ENCODE data around the gene DTNB. TPM values are rescaled to one million over a fixed set of nuclear protein-coding genes. Genes with fewer than 3 reads are reported as not detected.
A peak's percentile ranks its signal among the peaks of the same experiment; 100 is the strongest.

The DTNB gene
- total RNA-seq, 1 donor from 2014 or later: 30.5 TPM

DNA sequence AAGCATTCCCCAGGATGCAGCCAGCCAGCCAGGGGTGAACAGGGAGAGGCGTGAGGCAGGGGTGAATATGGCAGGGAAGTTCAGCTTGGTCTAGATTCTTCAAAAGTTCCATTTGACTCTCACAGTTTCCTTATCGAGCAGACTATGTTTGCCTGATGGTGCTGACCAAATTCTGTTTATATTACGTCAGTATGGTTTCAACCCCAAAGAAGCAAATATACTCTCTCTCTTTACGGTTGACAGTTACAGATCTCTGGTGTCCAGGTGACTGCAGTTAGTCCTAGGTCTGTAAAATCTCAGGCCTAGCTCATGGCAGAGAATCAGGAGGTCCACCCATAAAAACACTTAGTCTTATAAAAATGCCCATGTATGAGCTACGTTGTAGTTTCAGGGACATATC lies 293.4 kb downstream of the DTNB start:
- Mint-ChIP-seq H3K27ac (peak overlapping the region; percentile 8), H3K4me1 (peaks cover 30% of the 10 kb centered on the region), H3K27me3 (no peaks in the 10 kb centered on the region), H3K4me3 (no peak overlapping the region), H3K9me3 (no peaks in the 10 kb centered on the region), H3K36me3 (ENCODE audit: low read depth) (no peaks in the 10 kb centered on the region)
- intact Hi-C loops (cut with micrococcal nuclease): no loop called here
- DNase-seq: no peak

DNA sequence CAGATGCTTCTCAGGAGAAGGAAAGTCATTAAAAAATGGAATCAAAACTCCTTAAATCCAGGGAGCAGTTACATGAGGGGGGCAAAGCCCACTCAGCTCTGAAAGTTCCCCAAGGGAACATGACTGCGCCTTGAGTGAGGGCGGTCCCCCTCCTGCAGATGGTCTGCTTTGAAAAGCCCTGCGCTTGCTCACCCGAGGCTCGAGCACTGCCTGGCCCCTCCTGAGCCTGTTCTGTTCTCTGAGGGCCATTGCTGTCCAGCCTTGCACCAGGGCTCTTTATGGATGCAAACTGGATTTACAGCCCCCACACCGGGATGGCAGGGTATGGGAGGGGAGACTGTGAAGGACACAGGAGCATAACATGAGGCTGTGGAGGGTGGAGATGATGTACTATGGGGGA lies 293.8 kb downstream of the DTNB start:
- no peaks in the 10 kb centered on the region for H3K36me3 Mint-ChIP-seq (ENCODE audit: low read depth)
- H3K4me1 Mint-ChIP-seq: peaks cover 30% of the 10 kb centered on the region
- H3K4me3 Mint-ChIP-seq: no peak overlapping the region
- no peak for DNase-seq
- H3K27ac Mint-ChIP-seq: peak overlapping the region; percentile 8
- intact Hi-C loops (cut with micrococcal nuclease): no loop called here
- no peaks in the 10 kb centered on the region for H3K27me3 Mint-ChIP-seq
- no peaks in the 10 kb centered on the region for H3K9me3 Mint-ChIP-seq

DNA sequence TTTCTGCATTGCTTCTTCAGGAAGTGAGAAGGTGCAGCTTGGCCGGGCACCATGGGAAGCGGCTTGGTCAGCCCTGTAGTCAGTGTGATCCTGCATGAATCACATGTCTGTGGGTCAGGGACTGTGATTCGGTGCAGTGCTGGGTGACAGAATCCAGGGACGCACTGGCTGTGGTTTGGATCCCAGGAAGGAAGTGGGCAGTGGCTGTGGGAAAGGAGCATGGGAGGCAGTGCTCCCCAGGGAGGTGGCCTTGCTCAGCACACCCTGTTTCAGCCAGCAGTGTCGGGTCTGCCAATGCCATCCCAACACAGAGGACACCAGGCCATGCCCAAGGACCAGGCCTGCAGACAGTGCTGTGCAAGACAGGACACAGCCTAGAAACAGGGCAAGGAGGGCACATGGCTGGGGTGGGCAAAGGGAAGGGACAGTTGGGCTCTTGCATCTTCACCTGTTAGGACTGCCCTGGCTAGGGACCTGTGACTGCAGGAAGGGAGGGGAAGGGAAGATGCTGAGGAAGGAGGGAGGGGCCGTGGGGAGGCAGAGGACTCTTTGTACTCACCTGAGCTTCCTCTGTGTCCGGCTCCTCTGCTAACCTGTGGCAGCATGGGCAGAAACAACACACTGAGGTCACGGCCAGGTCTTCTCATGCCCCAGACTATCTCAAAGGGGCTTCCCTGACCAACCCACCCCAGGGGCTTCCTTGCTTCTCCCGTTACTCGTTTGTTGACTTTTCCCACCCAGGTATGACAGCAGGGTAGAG lies 294.5 kb downstream of the DTNB start:
- H3K9me3 Mint-ChIP-seq: no peaks in the 10 kb centered on the region
- no peak for DNase-seq
- no peaks in the 10 kb centered on the region for H3K27me3 Mint-ChIP-seq
- H3K27ac Mint-ChIP-seq: peak overlapping the region; percentile 38
- peaks cover 30% of the 10 kb centered on the region for H3K4me1 Mint-ChIP-seq
- H3K36me3 Mint-ChIP-seq (ENCODE audit: low read depth): no peaks in the 10 kb centered on the region
- intact Hi-C loops (cut with micrococcal nuclease): no loop called here
- peak overlapping the region; percentile 4 for H3K4me3 Mint-ChIP-seq

DNA sequence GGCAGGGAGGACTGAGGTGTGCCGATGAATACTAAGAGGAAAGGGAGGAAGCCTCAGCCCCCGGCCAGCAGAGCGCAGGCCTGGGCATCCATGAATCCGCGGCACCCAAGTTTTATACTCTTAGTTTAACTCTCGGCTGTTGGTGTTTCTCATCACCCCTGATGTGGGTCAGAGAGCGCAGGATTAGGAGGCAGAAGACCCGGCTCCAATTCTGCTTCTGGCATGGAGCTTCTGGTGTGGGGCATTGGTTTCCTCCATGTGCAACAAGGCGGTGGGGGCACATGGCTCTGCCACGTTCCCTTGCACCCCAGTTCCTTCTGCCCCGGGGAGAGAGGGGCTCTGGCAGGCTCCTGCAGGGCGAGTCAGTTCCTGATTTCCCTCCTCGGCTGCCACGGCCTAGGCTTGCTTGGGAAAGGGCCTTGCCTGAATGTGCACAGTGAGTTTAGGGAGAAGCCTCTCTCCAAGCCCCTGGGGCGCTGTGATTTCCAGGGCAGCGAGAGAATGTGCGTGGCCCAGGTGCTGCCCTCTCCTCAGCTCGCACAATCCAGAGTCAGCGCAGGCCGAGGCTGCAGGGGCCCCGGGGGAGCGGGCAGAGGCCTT lies 295.5 kb downstream of the DTNB start:
- H3K9me3 Mint-ChIP-seq: no peaks in the 10 kb centered on the region
- no peaks in the 10 kb centered on the region for H3K36me3 Mint-ChIP-seq (ENCODE audit: low read depth)
- H3K4me1 Mint-ChIP-seq: peaks cover 30% of the 10 kb centered on the region
- intact Hi-C loops (cut with micrococcal nuclease): loop anchor here (1.0 to 2.0 kb wide), 6 partner anchors 16 to 183 kb away; no protein-coding TSS in a partner anchor
- H3K4me3 Mint-ChIP-seq: peak overlapping the region; percentile 76
- H3K27me3 Mint-ChIP-seq: no peaks in the 10 kb centered on the region
- H3K27ac Mint-ChIP-seq: peak overlapping the region; percentile 93
- DNase-seq: no peak

DNA sequence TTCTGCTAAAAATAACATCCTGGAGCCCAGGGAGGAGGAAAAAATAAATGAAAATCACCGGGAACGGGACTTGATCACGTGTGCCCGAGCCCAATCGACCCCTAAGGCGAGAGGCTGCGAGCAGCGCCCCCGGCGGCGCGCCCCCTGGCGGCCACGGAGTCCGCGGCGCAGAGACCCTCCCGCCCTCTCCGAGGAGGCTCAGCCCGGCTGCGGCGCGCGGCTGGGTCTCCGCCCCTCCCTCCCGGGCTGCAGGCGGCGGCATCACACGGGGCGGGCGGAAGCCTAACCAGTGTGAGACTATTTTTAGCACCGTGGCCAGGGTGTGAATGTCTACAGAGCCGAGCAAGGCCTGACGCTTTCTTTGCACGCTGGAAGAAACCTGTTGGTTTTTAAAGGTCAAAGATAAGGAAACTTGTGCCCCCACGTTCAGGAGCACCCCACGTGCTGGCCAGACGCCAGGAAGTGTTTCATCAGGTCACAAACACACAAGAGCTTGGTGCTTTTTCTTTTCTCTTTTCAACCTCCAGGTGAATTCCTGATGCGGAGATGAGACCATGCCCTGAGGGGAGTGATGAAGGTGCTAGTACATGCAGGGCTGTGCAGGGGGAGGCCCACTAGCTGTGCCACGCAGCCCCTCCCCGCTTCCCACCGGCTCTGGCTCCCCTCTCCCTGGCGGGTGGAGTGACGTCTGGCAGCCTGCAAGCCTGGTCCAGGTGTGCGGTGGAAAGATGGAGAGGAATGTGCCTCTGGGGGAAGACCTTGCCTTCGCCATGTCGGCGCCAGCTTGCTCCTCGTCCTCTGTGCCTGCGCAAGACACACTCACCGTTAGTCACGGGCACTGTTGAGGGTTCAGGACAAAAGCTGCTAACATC lies 296.4 kb downstream of the DTNB start:
- peaks cover 30% of the 10 kb centered on the region for H3K4me1 Mint-ChIP-seq
- H3K36me3 Mint-ChIP-seq (ENCODE audit: low read depth): no peaks in the 10 kb centered on the region
- peak; percentile 98 for DNase-seq

DNA sequence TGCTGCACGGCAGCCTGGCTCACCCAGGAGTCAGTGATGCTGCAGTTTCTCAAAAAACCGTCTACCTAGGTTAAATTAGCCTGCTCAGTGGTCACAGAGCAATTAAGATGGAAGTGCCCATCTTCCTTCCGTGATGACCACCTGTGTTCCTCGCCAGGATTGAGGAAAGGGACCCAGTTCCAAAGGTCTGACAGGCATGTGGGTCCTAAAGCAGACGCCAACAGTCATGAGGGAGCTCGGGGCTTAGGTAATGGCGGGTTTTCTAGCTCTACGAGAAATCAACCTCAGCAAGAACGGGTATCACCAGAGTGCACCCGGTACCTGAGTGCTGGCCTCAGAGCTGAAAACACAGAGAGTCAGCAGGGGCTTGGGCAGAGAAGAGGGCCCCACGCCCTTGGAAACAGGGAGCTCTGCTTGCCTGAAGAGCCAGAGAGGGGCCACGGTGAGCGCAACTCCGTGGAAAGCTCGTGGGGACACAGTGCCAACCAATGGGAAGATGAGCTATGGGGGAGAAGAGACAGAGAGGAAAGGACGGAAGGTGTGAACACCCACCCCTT lies 297.3 kb downstream of the DTNB start:
- Mint-ChIP-seq H3K4me1 (peaks cover 28% of the 10 kb centered on the region), H3K4me3 (peak overlapping the region; percentile 41), H3K36me3 (ENCODE audit: low read depth) (no peaks in the 10 kb centered on the region), H3K27me3 (no peaks in the 10 kb centered on the region), H3K27ac (peak overlapping the region; percentile 87), H3K9me3 (no peaks in the 10 kb centered on the region)
- intact Hi-C loops (cut with micrococcal nuclease): loop anchor here (2.0 kb wide), 2 partner anchors 61 to 77 kb away; no protein-coding TSS in a partner anchor
- DNase-seq: no peak

More for the DNA sequence above, 296.4 kb downstream of the DTNB start:
- peak overlapping the region; percentile 93 for H3K27ac Mint-ChIP-seq
- H3K9me3 Mint-ChIP-seq: no peaks in the 10 kb centered on the region
- intact Hi-C loops (cut with micrococcal nuclease): loop anchor here (1.0 to 2.0 kb wide), 6 partner anchors 15 to 184 kb away; no protein-coding TSS in a partner anchor
- no peaks in the 10 kb centered on the region for H3K27me3 Mint-ChIP-seq
- peak overlapping the region; percentile 76 for H3K4me3 Mint-ChIP-seq

DNA sequence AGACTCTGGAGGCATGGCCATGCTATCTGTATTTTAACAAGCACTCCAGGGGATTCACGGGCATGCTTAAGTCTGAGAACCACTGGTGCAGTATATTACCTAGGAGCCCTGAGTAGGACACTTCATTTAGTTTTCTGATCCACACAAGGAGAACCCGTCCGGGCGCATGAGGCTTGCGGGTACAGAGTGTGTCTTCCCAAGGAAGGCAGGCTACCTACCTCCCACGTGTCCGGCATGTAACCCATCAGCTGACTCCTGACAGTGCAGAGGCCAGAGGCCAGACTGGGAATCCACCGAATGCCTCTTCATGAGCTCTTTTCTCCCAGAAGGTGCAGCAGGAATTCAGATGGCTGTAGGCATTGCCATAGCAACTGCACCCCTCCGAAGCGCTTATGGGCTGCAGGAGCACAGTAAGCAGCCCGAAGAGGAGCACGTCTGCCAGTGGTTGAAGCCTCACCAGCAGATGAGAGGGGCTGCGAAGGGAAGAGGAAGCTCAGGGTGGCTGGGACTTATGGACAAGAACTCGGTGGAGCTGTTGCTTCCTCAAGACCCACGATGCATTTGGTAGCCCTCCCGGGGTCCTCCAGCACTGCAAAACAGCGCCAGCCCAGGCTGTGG lies 297.9 kb downstream of the DTNB start:
- no peaks in the 10 kb centered on the region for H3K36me3 Mint-ChIP-seq (ENCODE audit: low read depth)
- intact Hi-C loops (cut with micrococcal nuclease): no loop called here
- no peak for DNase-seq
- no peaks in the 10 kb centered on the region for H3K27me3 Mint-ChIP-seq
- H3K4me1 Mint-ChIP-seq: peaks cover 31% of the 10 kb centered on the region
- no peaks in the 10 kb centered on the region for H3K9me3 Mint-ChIP-seq
- H3K27ac Mint-ChIP-seq: no peak overlapping the region
- H3K4me3 Mint-ChIP-seq: no peak overlapping the region

DNA sequence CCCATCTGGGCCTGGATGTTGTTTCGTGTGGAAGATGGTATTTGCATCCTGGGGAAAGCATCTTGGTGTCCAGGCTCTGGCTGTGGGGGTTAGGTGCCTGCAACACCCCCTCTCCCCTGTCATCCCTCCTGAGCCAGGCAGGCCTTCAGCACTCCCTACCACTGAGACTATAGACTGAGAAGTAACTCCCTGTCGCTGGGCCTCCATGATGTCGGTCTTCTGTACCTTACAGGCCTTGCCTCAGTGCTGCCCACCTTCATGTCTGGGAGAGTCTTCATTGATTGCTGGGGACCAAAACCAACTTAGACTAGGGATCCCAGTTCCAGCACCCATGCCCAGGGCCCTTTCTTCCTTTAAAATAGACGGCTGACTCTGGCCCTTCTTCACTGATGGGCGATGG lies 298.6 kb downstream of the DTNB start:
- Mint-ChIP-seq H3K4me3 (no peak overlapping the region), H3K9me3 (no peaks in the 10 kb centered on the region), H3K27ac (no peak overlapping the region), H3K27me3 (no peaks in the 10 kb centered on the region), H3K36me3 (ENCODE audit: low read depth) (no peaks in the 10 kb centered on the region), H3K4me1 (peaks cover 28% of the 10 kb centered on the region)
- intact Hi-C loops (cut with micrococcal nuclease): no loop called here
- DNase-seq: no peak

DNA sequence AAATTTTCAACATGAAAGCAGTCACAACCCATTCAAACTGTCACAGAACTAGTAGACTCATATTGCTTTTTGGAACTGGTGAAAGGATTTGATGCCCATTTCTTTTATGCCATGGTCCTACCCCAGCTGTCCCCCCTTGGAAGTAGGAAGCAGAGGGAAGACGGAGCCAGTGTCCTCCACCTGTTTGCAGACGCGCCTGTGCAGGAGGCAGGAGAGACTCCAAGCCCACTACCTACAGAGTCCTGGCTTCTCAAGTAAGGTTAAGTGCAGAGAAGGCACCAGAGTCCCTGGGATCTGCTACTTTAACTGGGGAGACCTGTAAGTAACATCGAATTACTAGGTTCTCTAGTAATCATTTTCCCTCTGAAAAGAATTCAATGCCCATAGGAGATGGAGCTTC lies 299.0 kb downstream of the DTNB start:
- no peak for DNase-seq
- peaks cover 26% of the 10 kb centered on the region for H3K4me1 Mint-ChIP-seq
- no peak overlapping the region for H3K4me3 Mint-ChIP-seq
- intact Hi-C loops (cut with micrococcal nuclease): no loop called here
- H3K27me3 Mint-ChIP-seq: no peaks in the 10 kb centered on the region
- no peak overlapping the region for H3K27ac Mint-ChIP-seq
- H3K9me3 Mint-ChIP-seq: no peaks in the 10 kb centered on the region
- no peaks in the 10 kb centered on the region for H3K36me3 Mint-ChIP-seq (ENCODE audit: low read depth)

DNA sequence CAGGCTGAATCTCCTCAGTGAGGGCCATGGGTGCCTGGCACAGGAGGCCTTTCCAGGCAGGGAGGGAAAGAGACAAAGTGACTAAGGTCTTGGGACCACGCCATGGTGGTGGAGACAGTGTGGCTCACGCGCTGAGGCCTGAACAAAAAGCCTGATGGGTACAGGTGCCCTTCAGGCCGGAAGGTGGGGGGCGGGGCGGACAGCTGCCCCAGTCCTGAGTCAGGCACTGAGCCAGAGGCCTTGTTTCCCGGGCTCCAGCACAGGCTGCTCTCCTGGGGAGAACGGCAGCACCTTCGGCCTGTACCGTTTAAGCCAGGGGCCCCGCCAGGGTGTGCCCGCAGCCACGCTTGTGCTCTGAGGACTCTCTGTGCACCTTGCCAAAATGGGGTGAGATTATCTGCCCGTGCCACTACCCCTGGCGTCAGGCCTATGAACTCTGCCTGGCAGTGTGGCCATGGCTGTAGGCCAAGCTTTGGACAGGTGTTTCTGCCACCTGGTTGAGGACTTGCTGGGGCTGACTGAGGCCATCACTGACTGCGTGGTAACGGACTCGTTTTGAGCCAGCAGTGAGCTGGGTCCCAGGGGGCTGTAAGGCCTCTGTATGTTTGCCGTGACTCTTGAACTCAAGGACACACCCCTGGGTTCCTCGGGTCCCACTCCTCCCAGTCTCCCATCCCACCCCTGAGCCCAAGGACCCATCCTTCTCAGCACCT lies 300.0 kb downstream of the DTNB start:
- no peak overlapping the region for H3K27ac Mint-ChIP-seq
- no peak overlapping the region for H3K4me3 Mint-ChIP-seq
- intact Hi-C loops (cut with micrococcal nuclease): no loop called here
- no peak for DNase-seq
- H3K4me1 Mint-ChIP-seq: peaks cover 17% of the 10 kb centered on the region
- no peaks in the 10 kb centered on the region for H3K36me3 Mint-ChIP-seq (ENCODE audit: low read depth)
- no peaks in the 10 kb centered on the region for H3K27me3 Mint-ChIP-seq
- no peaks in the 10 kb centered on the region for H3K9me3 Mint-ChIP-seq

DNA sequence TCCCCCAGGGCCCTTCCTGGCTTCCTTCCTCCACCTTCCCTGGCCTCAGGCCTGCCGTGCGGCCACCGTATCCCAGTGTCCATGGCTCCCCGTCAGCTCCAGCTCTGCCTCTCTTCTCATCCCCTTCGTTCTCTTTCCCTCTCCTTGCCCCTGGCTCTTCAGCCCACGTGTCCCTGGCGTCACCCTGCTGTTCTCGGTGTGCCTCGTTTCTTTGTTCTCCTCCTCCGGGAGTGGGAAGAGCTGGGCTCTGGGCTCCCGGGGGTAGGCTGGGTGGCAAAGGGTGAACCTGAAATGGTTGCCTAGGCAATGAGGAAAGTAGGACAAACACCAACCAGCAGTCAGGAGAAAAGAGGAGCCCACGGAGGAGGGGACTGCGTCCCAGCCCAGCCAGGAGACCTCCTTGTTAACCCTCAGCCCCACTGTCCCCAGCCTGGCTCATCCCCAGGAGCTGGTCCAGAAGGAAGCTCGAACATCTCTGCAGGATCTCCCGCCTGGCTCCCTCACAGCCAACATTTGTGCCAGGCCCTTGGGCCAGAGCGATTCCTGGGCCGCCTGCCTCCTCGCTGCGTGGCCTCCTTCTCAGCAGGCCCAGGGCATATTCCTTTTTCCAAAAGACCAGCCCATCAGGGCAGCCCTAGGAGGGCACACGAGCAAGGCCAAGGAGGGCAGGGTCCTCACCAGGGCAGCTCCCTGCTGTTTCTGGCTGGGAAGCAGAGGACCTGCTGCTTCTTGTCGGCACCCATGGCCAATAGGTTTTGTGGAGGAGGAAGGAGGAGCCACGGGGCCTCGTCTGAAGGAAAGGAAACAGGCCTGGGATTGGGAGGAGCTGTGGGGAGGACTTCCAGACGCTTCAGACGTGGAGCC lies 300.7 kb downstream of the DTNB start:
- intact Hi-C loops (cut with micrococcal nuclease): no loop called here

More for the DNA sequence above, 300.7 kb downstream of the DTNB start:
- Mint-ChIP-seq H3K36me3 (ENCODE audit: low read depth) (no peaks in the 10 kb centered on the region), H3K27me3 (no peaks in the 10 kb centered on the region), H3K9me3 (no peaks in the 10 kb centered on the region), H3K4me3 (no peak overlapping the region), H3K27ac (no peak overlapping the region), H3K4me1 (peaks cover 15% of the 10 kb centered on the region)
- no peak for DNase-seq

Measured in activated CD4-positive, alpha-beta T cell treated with anti-CD3 and anti-CD28 coated beads, Interleukin-2, amount 10 ng/mL, durations not matched to agents 24 days and 14 days (primary cell).